HCT116 (cell line): Measurements from ENCODE around the gene MEIKIN.

Experiments used
- ELF1 ChIP-seq: IDR thresholded peaks from 2 replicates; pipeline ENCODE4 v1.6.1; 2012; ENCODE audit warnings: low read depth, borderline replicate concordance
- EZH2 ChIP-seq: fragments of 200-600 bp; sonication (generic); IDR thresholded peaks from 2 replicates; pipeline ENCODE4 v1.6.1; 2017; ENCODE audit warnings: antibody characterized with exemption, mixed run types
- JUND ChIP-seq: IDR thresholded peaks from 2 replicates; pipeline ENCODE4 v1.6.1; 2012
- RAD21 ChIP-seq: IDR thresholded peaks from 2 replicates; pipeline ENCODE4 v1.6.1; 2012; ENCODE audit warnings: low read depth, mild to moderate bottlenecking
- TCF7L2 ChIP-seq: IDR thresholded peaks from 2 replicates; pipeline ENCODE4 v1.7.0; 2011; ENCODE audit warnings: borderline replicate concordance, inconsistent platforms; ENCODE audit not compliant: insufficient read depth, insufficient read length; ENCODE audit errors: extremely low read depth
- TF ChIP-seq, protein P1 (sequence below): IDR thresholded peaks from 2 replicates; pipeline ENCODE4 v1.6.1; 2012
- TF ChIP-seq, protein P2 (sequence below): IDR thresholded peaks from 2 replicates; pipeline ENCODE4 v1.6.1; 2012; ENCODE audit warnings: low read depth
- TF ChIP-seq, protein P3 (sequence below), 3 experiments: fragments of 200-600 bp in 1 of 3; sonication (generic) in 1 of 3; IDR thresholded peaks in 2 of 3; conservative IDR thresholded peaks in 1 of 3; 2 replicates each; pipeline ENCODE4 v1.5.1; 2012 to 2017; ENCODE audit warnings: low read depth in 2 of 3, low read length in 2 of 3, antibody characterized with exemption in 1 of 3, borderline replicate concordance in 1 of 3, control low read depth in 1 of 3, mild to moderate bottlenecking in 1 of 3, mixed read lengths in 1 of 3, mixed run types in 1 of 3, moderate library complexity in 1 of 3; ENCODE audit not compliant: insufficient read depth in 1 of 3

DNA sequence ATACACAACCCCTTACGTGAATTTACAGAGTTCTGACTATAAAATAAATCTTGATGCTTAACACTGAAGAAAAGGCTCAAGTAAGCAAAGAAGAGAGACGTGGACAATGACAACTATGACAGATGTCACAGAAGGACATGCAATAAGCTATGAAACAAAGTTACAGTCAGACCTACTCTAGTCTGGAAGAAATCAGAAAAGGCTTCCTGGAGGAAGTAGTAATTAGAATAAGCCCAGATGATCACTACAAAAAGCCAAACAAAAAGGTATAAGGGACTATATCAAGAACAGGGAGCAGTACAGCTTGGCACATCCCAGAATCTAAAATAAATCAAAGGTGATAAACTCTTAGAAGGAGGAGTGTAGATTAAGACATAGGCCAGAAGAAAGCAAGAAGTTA is 154.9 kb downstream of the MEIKIN start:
- TF ChIP-seq, protein P1, sequence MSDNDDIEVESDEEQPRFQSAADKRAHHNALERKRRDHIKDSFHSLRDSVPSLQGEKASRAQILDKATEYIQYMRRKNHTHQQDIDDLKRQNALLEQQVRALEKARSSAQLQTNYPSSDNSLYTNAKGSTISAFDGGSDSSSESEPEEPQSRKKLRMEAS, result no peak
- TF ChIP-seq, protein P2, sequence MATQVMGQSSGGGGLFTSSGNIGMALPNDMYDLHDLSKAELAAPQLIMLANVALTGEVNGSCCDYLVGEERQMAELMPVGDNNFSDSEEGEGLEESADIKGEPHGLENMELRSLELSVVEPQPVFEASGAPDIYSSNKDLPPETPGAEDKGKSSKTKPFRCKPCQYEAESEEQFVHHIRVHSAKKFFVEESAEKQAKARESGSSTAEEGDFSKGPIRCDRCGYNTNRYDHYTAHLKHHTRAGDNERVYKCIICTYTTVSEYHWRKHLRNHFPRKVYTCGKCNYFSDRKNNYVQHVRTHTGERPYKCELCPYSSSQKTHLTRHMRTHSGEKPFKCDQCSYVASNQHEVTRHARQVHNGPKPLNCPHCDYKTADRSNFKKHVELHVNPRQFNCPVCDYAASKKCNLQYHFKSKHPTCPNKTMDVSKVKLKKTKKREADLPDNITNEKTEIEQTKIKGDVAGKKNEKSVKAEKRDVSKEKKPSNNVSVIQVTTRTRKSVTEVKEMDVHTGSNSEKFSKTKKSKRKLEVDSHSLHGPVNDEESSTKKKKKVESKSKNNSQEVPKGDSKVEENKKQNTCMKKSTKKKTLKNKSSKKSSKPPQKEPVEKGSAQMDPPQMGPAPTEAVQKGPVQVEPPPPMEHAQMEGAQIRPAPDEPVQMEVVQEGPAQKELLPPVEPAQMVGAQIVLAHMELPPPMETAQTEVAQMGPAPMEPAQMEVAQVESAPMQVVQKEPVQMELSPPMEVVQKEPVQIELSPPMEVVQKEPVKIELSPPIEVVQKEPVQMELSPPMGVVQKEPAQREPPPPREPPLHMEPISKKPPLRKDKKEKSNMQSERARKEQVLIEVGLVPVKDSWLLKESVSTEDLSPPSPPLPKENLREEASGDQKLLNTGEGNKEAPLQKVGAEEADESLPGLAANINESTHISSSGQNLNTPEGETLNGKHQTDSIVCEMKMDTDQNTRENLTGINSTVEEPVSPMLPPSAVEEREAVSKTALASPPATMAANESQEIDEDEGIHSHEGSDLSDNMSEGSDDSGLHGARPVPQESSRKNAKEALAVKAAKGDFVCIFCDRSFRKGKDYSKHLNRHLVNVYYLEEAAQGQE, result no peak
- TF ChIP-seq, protein P3, sequence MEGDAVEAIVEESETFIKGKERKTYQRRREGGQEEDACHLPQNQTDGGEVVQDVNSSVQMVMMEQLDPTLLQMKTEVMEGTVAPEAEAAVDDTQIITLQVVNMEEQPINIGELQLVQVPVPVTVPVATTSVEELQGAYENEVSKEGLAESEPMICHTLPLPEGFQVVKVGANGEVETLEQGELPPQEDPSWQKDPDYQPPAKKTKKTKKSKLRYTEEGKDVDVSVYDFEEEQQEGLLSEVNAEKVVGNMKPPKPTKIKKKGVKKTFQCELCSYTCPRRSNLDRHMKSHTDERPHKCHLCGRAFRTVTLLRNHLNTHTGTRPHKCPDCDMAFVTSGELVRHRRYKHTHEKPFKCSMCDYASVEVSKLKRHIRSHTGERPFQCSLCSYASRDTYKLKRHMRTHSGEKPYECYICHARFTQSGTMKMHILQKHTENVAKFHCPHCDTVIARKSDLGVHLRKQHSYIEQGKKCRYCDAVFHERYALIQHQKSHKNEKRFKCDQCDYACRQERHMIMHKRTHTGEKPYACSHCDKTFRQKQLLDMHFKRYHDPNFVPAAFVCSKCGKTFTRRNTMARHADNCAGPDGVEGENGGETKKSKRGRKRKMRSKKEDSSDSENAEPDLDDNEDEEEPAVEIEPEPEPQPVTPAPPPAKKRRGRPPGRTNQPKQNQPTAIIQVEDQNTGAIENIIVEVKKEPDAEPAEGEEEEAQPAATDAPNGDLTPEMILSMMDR (IDR thresholded peaks at IDR 0.05 in 2 of 3, conservative IDR thresholded peaks at IDR 0.05 in 1 of 3; ENCODE audit: borderline replicate concordance in 1 of 3, insufficient read depth in 1 of 3, low read depth in 2 of 3, low read length in 2 of 3), result no peak
- no peak for TF ChIP-seq TCF7L2
- TF ChIP-seq JUND, result no peak
- TF ChIP-seq EZH2, result no peak
- TF ChIP-seq ELF1, result no peak
- TF ChIP-seq RAD21, result no peak
